ENCODE measurements around the gene LSM6.

DNA sequence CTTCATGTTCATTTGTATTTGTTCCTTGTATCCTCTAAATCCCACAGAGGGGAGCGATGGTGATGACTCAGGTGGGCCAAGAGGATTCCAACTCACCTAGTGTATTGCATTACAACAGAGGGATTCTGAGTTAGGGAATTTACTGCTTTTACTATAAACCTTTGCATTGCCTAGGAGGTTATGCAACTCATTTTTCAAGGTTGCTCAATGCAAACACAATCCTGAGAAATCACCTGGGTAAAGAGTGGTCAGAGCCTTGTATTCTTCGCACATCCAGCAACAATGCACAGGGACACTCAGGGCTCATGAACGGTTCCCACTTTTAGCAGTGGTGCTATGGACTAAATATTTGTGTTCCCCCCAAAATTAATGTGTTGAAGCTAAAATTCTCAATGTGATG, 28.6 kb upstream of the LSM6 start:
- TF ChIP-seq POLR2A (IDR thresholded peaks at IDR 0.05) (no peak), CTCF (IDR thresholded peaks at IDR 0.05) (no peak)
